HG02840 (cell line): Measurements from ENCODE around the gene ADGRL3.

Source experiments
- ATAC-seq: cut with Tn5 transposase; IDR thresholded peaks from one replicate; pipeline ENCODE4 v1.9.1; 2021; ENCODE audit warnings: mild to moderate bottlenecking, moderate library complexity, moderate number of reproducible peaks; ENCODE audit not compliant: unreplicated experiment, low FRiP score

Gene ADGRL3

GRCh38 chr4:61406677-61407076, 206.6 kb downstream of the ADGRL3 start:
- no peak for ATAC-seq

- no peak for ATAC-seq
These were observed 207.8 kb downstream of the ADGRL3 start for GRCh38 chr4:61407642-61408618.

- ATAC-seq, result no peak
These were observed 208.7 kb downstream of the ADGRL3 start for GRCh38 chr4:61408861-61409260.

- ATAC-seq, result no peak
These were observed 211.1 kb downstream of the ADGRL3 start for GRCh38 chr4:61411241-61411640.

GRCh38 chr4:61425315-61425714, 225.2 kb downstream of the ADGRL3 start:
- ATAC-seq, result no peak

- ATAC-seq, result no peak
These were observed 226.1 kb downstream of the ADGRL3 start for GRCh38 chr4:61426229-61426628.

- ATAC-seq, result no peak
These were observed 227.1 kb downstream of the ADGRL3 start for GRCh38 chr4:61427099-61427817.

- ATAC-seq, result no peak
These were observed 227.8 kb downstream of the ADGRL3 start for GRCh38 chr4:61427818-61428495.

- no peak for ATAC-seq
These were observed 228.8 kb downstream of the ADGRL3 start for GRCh38 chr4:61428950-61429349.

GRCh38 chr4:61431131-61431530, 231.0 kb downstream of the ADGRL3 start:
- no peak for ATAC-seq

- ATAC-seq, result no peak
These were observed 237.8 kb downstream of the ADGRL3 start for GRCh38 chr4:61437923-61438322.

- no peak for ATAC-seq
These were observed 240.2 kb downstream of the ADGRL3 start for GRCh38 chr4:61440321-61440720.

- ATAC-seq, result no peak
These were observed 242.8 kb downstream of the ADGRL3 start for GRCh38 chr4:61442936-61443335.

- no peak for ATAC-seq
These were observed 243.8 kb downstream of the ADGRL3 start for GRCh38 chr4:61443813-61444510.

- no peak for ATAC-seq
These were observed 245.4 kb downstream of the ADGRL3 start for GRCh38 chr4:61445374-61446063.

GRCh38 chr4:61446941-61447340, 246.8 kb downstream of the ADGRL3 start:
- no peak for ATAC-seq

- ATAC-seq, result no peak
These were observed 247.8 kb downstream of the ADGRL3 start for GRCh38 chr4:61447918-61448317.

GRCh38 chr4:61451935-61452334, 251.8 kb downstream of the ADGRL3 start:
- ATAC-seq, result no peak

GRCh38 chr4:61461956-61462355, 261.8 kb downstream of the ADGRL3 start:
- ATAC-seq, result no peak
